Osteoblast (primary cell): ENCODE measurements around the gene SMARCB1. TPM values are rescaled to one million over a fixed set of nuclear protein-coding genes. Genes with fewer than 3 reads are reported as not detected.

Experiments used
- DNase-seq: peaks from one replicate; pipeline ENCODE4 v3.0.0; 2011; ENCODE audit warnings: low spot score, mixed read lengths; ENCODE audit not compliant: insufficient read length; ENCODE audit errors: missing footprints
- H2AFZ ChIP-seq: 2 replicates; pipeline ENCODE4 v1.6.0; 2011; ENCODE audit warnings: mild to moderate bottlenecking, low read length
- H3K27ac ChIP-seq: 2 replicates; pipeline ENCODE4 v1.5.1; 2011; ENCODE audit warnings: mild to moderate bottlenecking, low read depth, low read length, moderate library complexity
- H3K27me3 ChIP-seq: 2 replicates; pipeline ENCODE4 v1.6.0; 2012; ENCODE audit warnings: mild to moderate bottlenecking, control low read depth, inconsistent platforms, low read length, moderate library complexity; ENCODE audit not compliant: insufficient read depth
- H3K36me3 ChIP-seq: 2 replicates; pipeline ENCODE4 v1.5.1; 2011; ENCODE audit warnings: mild to moderate bottlenecking, low read length, control low read depth, moderate library complexity; ENCODE audit not compliant: insufficient read depth
- H3K4me1 ChIP-seq: 2 replicates; pipeline ENCODE4 v1.5.1; 2011; ENCODE audit warnings: mild to moderate bottlenecking, low read length, control low read depth, moderate library complexity; ENCODE audit not compliant: insufficient read depth
- H3K4me2 ChIP-seq: 2 replicates; pipeline ENCODE4 v1.6.0; 2011; ENCODE audit warnings: mild to moderate bottlenecking, low read length; ENCODE audit not compliant: insufficient read depth
- H3K4me3 ChIP-seq: fragments of 200-600 bp; sonication (generic); 3 replicates; pipeline ENCODE4 v1.5.1; 2012; ENCODE audit warnings: mild to moderate bottlenecking, low read length, inconsistent platforms; ENCODE audit not compliant: insufficient read depth
- H3K79me2 ChIP-seq: 2 replicates; pipeline ENCODE4 v1.6.0; 2012; ENCODE audit warnings: mild to moderate bottlenecking, low read length, control low read depth, inconsistent platforms; ENCODE audit not compliant: insufficient read depth
- H3K9me3 ChIP-seq: 2 replicates; pipeline ENCODE4 v1.5.1; 2011; ENCODE audit warnings: low read depth, low read length, control low read depth
- H4K20me1 ChIP-seq: 2 replicates; pipeline ENCODE4 v1.6.0; 2012; ENCODE audit warnings: mild to moderate bottlenecking, low read length, control low read depth; ENCODE audit not compliant: insufficient read depth
- total RNA-seq: library from RNA; depleted of rRNA; stranded (reverse); fragments of >200 nt; gene quantifications from 2 replicates; pipeline ENCODE4 v1.2.3, GENCODE V29; 2012
- TF ChIP-seq, protein P1 (sequence below): IDR thresholded peaks from 2 replicates; pipeline ENCODE4 v1.5.1; 2011; ENCODE audit warnings: mild to moderate bottlenecking, low read depth, low read length, moderate library complexity; ENCODE audit errors: extremely low read depth

SMARCB1 gene
- total RNA-seq, 1 donor, result 49.2 TPM

DNA sequence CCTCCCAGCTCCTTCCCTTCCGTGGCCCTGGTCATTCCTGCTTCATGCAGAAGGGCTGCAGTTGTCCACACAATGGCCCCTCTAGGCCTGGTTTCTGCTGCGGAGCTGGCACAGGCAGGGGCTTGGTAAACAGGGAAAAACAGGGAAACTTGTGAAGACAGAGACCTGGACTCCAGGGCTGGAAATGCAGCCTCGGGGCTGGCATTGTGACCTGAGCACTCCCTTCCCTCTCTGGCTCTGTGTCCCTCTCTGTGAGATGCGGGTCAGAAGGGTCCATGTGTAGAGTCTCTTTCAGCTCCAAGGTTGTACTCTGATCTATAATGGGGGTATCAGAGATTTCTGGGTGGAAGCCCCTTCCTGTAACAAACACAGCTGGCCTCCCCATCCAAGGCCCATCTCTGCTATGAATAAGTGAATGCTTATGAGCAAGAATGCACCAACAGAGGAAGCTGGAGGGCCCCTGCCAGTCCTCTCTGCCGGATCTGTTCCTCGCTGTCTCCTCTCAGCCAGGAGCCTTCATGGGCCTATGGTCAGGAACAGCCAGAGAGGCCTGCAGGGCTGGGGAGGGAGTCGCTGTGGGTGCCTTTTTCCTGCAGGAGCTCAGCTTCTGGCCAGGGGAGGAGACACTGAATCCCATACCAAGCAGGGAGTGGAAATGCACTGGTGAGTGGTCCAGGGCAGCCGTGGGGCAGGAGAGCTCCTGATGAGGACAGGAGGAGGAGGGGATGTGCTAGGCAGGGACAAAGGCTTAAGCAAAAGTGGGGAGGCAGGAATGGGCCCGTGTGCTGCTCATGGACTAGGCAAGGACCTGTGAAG is 58.7 kb downstream of the SMARCB1 start:
- Histone ChIP-seq H3K4me3 (no peak overlapping the region), H3K27me3 (peaks cover under 1% of the 10 kb centered on the region), H3K9me3 (no peaks in the 10 kb centered on the region), H2AFZ (no peak overlapping the region), H3K79me2 (no peaks in the 10 kb centered on the region), H4K20me1 (no peaks in the 10 kb centered on the region), H3K4me2 (no peak overlapping the region), H3K27ac (no peak overlapping the region), H3K4me1 (peaks cover 5% of the 10 kb centered on the region), H3K36me3 (no peaks in the 10 kb centered on the region)
- DNase-seq, result peak; percentile 86
- TF ChIP-seq, protein P1, sequence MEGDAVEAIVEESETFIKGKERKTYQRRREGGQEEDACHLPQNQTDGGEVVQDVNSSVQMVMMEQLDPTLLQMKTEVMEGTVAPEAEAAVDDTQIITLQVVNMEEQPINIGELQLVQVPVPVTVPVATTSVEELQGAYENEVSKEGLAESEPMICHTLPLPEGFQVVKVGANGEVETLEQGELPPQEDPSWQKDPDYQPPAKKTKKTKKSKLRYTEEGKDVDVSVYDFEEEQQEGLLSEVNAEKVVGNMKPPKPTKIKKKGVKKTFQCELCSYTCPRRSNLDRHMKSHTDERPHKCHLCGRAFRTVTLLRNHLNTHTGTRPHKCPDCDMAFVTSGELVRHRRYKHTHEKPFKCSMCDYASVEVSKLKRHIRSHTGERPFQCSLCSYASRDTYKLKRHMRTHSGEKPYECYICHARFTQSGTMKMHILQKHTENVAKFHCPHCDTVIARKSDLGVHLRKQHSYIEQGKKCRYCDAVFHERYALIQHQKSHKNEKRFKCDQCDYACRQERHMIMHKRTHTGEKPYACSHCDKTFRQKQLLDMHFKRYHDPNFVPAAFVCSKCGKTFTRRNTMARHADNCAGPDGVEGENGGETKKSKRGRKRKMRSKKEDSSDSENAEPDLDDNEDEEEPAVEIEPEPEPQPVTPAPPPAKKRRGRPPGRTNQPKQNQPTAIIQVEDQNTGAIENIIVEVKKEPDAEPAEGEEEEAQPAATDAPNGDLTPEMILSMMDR, result no peak

DNA sequence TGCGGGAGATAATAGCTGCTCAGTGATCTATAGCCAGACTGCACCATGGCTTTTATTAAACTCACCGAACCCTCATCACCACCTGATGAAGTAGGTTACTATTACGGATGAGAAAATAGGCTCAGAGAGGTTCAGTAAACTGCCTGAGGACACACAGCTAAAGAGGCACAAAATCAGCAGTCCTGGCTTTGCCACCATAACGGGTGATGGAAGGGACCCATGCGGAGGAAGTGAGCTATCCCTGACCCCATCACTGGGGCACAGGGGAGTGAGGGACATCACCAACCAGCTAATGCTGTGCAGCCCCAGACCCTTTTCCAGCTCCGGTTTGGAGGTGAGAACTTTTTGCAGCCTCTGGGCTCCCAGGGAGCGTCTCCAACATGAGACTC is 59.3 kb downstream of the SMARCB1 start:
- Histone ChIP-seq H3K36me3 (no peaks in the 10 kb centered on the region), H3K27me3 (peaks cover 4% of the 10 kb centered on the region), H3K4me3 (no peak overlapping the region), H3K27ac (peak overlapping the region; percentile 24), H3K4me1 (peaks cover 5% of the 10 kb centered on the region), H4K20me1 (no peaks in the 10 kb centered on the region), H3K4me2 (no peak overlapping the region), H3K9me3 (no peaks in the 10 kb centered on the region), H3K79me2 (no peaks in the 10 kb centered on the region), H2AFZ (peak overlapping the region; percentile 82)
- TF ChIP-seq, protein P1, result no peak
- DNase-seq, result peak; percentile 85

DNA sequence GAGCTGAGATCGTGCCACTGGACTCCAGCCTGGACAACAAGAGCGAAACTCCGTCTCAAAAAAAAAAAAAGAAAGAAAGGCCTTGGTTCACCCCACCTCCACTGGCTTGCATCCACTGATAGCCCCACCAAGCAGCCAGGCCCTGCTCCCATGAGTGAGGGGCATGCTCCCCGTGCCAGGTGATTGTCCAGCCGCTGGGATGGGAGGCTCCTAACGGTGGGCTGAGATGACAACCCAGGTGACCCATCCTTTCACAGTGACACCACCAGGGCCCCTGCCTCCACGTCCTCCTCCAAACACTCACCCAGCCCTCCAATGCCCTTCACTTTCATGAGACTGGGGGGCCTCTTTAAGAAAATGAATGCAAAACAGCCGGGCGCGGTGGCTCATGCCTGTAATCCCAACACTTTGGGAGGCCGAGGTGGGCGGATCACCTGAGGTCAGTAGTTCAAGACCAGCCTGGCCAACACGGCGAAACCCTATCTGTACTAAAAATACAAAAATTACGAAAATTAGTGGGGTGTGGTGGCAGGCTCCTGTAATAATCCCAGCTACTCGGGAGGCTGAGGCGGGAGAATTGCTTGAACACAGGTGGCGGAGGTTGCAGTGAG is 60.6 kb downstream of the SMARCB1 start:
- Histone ChIP-seq H3K4me3 (no peak overlapping the region), H3K4me1 (peaks cover 5% of the 10 kb centered on the region), H2AFZ (no peak overlapping the region), H3K27me3 (peaks cover 4% of the 10 kb centered on the region), H3K27ac (no peak overlapping the region), H3K4me2 (no peak overlapping the region), H3K79me2 (no peaks in the 10 kb centered on the region), H3K36me3 (no peaks in the 10 kb centered on the region), H4K20me1 (no peaks in the 10 kb centered on the region), H3K9me3 (no peaks in the 10 kb centered on the region)
- DNase-seq, result no peak
- TF ChIP-seq, protein P1, result no peak

DNA sequence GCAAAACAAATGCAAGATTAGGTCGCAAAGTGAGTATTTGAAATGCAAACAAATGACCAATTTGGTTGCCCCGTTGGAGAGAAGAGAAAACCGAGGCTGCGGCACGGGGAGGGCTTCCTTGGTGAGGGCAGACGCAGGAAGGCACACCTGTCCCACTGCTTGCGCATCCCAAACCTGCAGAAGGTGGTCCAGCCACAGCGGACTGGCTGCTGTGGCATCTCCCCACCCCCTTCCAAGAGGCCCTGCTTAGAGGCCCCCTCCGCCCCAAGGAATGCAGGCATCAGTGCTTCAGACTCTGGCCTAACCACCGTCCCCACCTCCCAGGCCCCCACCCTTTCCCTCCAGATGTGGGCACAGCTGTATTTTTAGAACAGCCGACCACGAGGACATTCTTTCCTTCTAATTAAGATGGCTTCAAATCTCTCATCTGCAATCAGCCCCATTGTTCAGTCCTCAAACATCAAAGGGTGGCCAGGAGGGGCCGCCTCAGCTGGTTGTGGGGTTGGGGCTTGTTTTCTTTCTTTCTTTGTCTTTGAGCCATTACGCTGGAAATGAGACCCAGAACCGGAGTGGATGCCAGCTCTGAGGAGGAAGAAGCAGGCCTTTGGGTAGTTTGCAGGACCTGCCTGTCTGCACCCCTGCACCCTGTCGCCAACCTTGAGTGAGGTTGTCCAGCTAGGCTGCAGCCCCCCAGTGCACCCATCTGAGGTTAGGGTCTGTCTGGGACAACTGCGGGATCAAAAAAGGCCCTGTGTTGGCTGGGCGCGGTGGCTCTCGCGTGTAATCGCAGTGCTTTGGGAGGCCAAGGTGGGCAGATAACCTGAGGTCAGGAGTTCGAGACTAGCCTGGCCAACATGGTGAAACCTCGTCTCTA is 61.5 kb downstream of the SMARCB1 start:
- Histone ChIP-seq H4K20me1 (no peaks in the 10 kb centered on the region), H3K9me3 (no peaks in the 10 kb centered on the region), H3K4me3 (no peak overlapping the region), H3K36me3 (no peaks in the 10 kb centered on the region), H3K4me2 (no peak overlapping the region), H3K79me2 (no peaks in the 10 kb centered on the region), H3K4me1 (peaks cover 5% of the 10 kb centered on the region), H2AFZ (no peak overlapping the region), H3K27me3 (peaks cover 4% of the 10 kb centered on the region), H3K27ac (no peak overlapping the region)
- TF ChIP-seq, protein P1, result no peak
- DNase-seq, result peak; percentile 69
